HFFc6 (cell line): ENCODE measurements around the gene STAC. TPM values are rescaled to one million over a fixed set of nuclear protein-coding genes. Genes with fewer than 3 reads are reported as not detected.

Source experiments
- DNase-seq: peaks from one replicate; pipeline ENCODE4 v3.0.0-alpha.2; 2018
- H3K27ac Mint-ChIP-seq: 2 replicates; pipeline ENCODE4 v1.8.0; 2020; ENCODE audit warnings: mild to moderate bottlenecking, mixed read lengths
- H3K27me3 Mint-ChIP-seq: 2 replicates; pipeline ENCODE4 v1.8.0; 2021; ENCODE audit warnings: mild to moderate bottlenecking, moderate library complexity, mixed read lengths; ENCODE audit not compliant: insufficient read depth
- H3K36me3 Mint-ChIP-seq: 2 replicates; pipeline ENCODE4 v1.8.0; 2021; ENCODE audit warnings: low read depth, mixed read lengths
- H3K4me1 Mint-ChIP-seq: 2 replicates; pipeline ENCODE4 v1.8.0; 2020; ENCODE audit warnings: low read depth, mixed read lengths
- H3K4me3 Mint-ChIP-seq: 2 replicates; pipeline ENCODE4 v1.8.0; 2020; ENCODE audit warnings: mild to moderate bottlenecking, moderate library complexity, mixed read lengths
- H3K9me3 Mint-ChIP-seq: 2 replicates; pipeline ENCODE4 v1.8.0; 2020; ENCODE audit warnings: mild to moderate bottlenecking, mixed read lengths
- long read RNA-seq: library from polyadenylated mRNA; unstranded; transcript quantifications from one replicate; pipeline ENCODE4 v2.0.0, GENCODE V29; 2019
- total RNA-seq, 6 experiments: library from RNA; stranded (reverse); fragmentation: NEBNext Ultra II Directional; extraction: Animal tissue kit (Norgen Biotek cat#: 25700); gene quantifications; 2 replicates in 1 of 6; 3 replicates in 5 of 6; pipeline ENCODE4 v1.2.3, GENCODE V29; 2021
- TF ChIP-seq, protein P1 (sequence below): fragments of 200-600 bp; sonication (generic); IDR thresholded peaks from 2 replicates; pipeline ENCODE4 v1.5.0; 2021; ENCODE audit warnings: antibody characterized with exemption, mild to moderate bottlenecking

STAC gene, protein sequence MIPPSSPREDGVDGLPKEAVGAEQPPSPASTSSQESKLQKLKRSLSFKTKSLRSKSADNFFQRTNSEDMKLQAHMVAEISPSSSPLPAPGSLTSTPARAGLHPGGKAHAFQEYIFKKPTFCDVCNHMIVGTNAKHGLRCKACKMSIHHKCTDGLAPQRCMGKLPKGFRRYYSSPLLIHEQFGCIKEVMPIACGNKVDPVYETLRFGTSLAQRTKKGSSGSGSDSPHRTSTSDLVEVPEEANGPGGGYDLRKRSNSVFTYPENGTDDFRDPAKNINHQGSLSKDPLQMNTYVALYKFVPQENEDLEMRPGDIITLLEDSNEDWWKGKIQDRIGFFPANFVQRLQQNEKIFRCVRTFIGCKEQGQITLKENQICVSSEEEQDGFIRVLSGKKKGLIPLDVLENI
- not detected for total RNA-seq
- long read RNA-seq, result 0 reads

DNA sequence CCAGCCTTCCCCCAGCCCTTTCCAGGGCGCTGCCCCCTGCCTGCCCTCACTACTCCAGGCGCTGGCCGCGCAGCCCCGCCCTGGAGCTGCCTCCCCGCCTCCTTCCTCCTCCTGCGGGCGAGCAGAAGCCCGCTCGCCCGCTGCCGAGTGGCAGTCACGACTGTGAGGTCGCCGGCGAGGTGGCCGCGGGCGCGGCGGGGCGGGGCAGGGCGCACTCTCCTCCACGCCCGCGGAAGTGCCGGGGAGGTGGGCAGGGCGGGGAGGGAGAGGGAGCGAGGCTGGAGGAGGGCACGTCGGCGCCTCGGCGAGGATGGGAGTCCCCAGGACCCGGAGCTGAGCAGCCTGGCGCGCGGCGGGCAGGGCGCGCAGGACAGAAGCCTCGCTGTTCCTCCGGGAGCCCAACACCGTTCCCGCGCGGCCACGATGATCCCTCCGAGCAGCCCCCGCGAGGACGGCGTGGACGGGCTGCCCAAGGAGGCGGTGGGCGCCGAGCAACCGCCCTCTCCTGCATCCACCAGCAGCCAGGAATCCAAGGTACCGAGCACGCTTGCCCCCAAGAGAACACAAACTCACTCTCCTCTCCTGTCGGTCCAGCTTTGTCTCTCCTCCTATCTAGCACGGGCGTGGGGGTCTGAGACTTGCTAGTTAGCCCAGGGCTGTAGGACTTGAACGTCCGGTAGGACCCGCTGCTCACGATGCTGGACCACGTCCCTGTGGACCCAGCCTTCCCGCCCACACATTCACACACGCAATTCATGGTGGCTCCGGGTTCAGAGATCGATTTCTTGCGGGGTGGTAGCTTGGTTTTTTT is at the start of gene STAC:
STAC (plus strand) TSS at position 284 of the 811 bp plus-strand sequence; CDS start at position 424, 140 bp downstream.
- Mint-ChIP-seq H3K27ac (no peak within 1 kb of the TSS), H3K9me3 (no peaks in the 10 kb centered on the region; the same call in 1 of the 2 replicates), H3K27me3 (peaks cover 4% of the 10 kb centered on the region; the same call in 1 of the 2 replicates), H3K4me3 (no peak within 1 kb of the TSS), H3K36me3 (no peaks in the 10 kb centered on the region), H3K4me1 (no peaks in the 10 kb centered on the region)
- DNase-seq, result no peak
- TF ChIP-seq, protein P1, sequence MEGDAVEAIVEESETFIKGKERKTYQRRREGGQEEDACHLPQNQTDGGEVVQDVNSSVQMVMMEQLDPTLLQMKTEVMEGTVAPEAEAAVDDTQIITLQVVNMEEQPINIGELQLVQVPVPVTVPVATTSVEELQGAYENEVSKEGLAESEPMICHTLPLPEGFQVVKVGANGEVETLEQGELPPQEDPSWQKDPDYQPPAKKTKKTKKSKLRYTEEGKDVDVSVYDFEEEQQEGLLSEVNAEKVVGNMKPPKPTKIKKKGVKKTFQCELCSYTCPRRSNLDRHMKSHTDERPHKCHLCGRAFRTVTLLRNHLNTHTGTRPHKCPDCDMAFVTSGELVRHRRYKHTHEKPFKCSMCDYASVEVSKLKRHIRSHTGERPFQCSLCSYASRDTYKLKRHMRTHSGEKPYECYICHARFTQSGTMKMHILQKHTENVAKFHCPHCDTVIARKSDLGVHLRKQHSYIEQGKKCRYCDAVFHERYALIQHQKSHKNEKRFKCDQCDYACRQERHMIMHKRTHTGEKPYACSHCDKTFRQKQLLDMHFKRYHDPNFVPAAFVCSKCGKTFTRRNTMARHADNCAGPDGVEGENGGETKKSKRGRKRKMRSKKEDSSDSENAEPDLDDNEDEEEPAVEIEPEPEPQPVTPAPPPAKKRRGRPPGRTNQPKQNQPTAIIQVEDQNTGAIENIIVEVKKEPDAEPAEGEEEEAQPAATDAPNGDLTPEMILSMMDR, result no peak

DNA sequence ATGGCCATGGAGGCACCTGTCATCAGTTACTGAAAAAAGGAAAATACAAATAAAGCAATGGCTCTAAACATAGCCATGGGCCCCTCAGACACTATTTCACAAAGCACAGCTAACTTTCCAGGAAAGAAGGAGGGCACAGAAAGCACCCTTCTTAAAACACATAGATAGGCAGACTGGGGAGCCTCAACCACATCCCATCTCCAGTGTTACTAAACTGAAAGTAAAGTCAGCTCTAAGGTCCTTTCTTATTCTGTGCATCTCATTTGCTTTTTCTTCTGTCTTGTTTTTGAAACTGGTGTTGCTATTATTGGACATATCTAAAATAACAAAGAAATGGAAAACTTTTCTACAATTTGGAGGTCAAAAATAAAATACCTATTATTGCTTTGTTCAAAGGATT is 48.2 kb upstream of the STAC start:
- DNase-seq, result no peak
- peaks cover 38% of the 10 kb centered on the region for H3K9me3 Mint-ChIP-seq
- no peak overlapping the region for H3K27ac Mint-ChIP-seq
- TF ChIP-seq, protein P1, result no peak
- no peaks in the 10 kb centered on the region for H3K27me3 Mint-ChIP-seq
- no peaks in the 10 kb centered on the region for H3K36me3 Mint-ChIP-seq
- H3K4me3 Mint-ChIP-seq, result no peak overlapping the region
- no peaks in the 10 kb centered on the region for H3K4me1 Mint-ChIP-seq

DNA sequence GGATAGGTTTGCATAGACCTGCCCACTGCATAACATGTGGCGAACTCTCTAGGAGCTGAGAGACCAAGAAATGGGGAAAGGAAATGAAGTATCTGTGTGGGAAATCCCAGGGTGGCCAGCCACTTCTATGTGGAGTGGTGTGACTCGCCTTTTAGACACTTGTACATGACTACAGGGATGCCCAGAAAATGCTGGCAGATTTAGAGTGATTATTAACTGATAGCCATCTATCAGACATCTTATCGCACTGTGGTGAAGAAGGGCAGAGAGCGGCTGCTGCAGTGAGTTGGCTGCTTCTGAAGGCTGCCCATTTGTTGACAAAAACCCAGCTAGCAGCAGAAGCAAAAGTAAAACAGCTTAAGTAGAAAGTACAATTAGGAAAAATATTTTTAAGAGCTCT is 18.1 kb upstream of the STAC start:
- H3K9me3 Mint-ChIP-seq, result peaks cover 7% of the 10 kb centered on the region
- TF ChIP-seq, protein P1, result no peak
- H3K4me3 Mint-ChIP-seq, result no peak overlapping the region
- H3K27ac Mint-ChIP-seq, result no peak overlapping the region
- DNase-seq, result no peak
- H3K4me1 Mint-ChIP-seq, result peaks cover 6% of the 10 kb centered on the region; the same call in 1 of the 2 replicates
- no peaks in the 10 kb centered on the region for H3K27me3 Mint-ChIP-seq
- no peaks in the 10 kb centered on the region for H3K36me3 Mint-ChIP-seq

DNA sequence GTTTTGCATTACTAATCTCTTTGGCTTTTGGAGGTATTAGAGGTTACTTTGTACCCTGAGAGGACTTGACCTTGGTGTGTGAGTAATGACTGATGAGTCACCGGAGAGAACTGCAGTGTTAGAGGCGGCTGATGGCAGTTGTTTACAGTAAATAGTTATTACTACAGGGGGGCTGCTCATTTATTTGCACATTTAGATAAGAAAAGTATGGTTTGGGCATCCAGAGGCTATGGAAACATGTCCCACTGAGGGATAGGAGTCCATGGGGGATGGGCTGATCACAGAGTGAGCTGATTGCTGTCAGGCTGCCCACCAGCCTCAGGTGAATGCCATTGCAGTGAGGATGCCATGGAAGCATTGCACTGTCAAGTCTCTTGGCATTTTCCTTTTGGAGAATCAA is 17.3 kb upstream of the STAC start:
- Mint-ChIP-seq H3K36me3 (no peaks in the 10 kb centered on the region), H3K9me3 (peaks cover 7% of the 10 kb centered on the region), H3K4me1 (peaks cover 6% of the 10 kb centered on the region; the same call in 1 of the 2 replicates), H3K4me3 (no peak overlapping the region), H3K27me3 (no peaks in the 10 kb centered on the region), H3K27ac (no peak overlapping the region)
- no peak for DNase-seq
- TF ChIP-seq, protein P1, result no peak

DNA sequence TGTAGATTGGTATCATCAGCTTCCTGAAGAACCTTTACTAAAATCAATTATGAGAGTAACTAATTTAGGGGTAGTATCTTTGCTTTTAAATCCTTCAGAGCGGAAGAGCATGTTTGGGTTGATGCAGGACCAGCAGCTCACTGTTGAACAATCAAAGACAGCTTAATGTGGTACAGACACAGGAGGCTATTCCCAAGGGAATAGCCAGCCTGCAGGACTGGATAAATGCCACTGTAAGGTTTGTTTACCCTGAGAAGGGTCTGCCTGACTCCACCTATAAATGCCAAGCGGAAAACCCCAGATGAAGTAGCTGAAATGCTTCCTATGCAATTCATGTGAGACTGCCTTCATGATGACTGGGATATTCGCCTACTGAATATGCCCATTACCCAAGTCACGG is 16.0 kb upstream of the STAC start:
- H3K27ac Mint-ChIP-seq, result no peak overlapping the region
- no peaks in the 10 kb centered on the region for H3K27me3 Mint-ChIP-seq
- DNase-seq, result no peak
- H3K4me1 Mint-ChIP-seq, result peaks cover 6% of the 10 kb centered on the region; the same call in 1 of the 2 replicates
- H3K4me3 Mint-ChIP-seq, result no peak overlapping the region
- H3K9me3 Mint-ChIP-seq, result peaks cover 7% of the 10 kb centered on the region
- TF ChIP-seq, protein P1, result no peak
- H3K36me3 Mint-ChIP-seq, result no peaks in the 10 kb centered on the region
